Bronchial epithelial cell (primary cell): Measurements from ENCODE around the gene TMEM238. TPM values are rescaled to one million over a fixed set of nuclear protein-coding genes. Genes with fewer than 3 reads are reported as not detected.

Experiments used
- DNase-seq: peaks from one replicate; pipeline ENCODE4 v3.0.0-alpha.2; 2010; ENCODE audit warnings: low read depth
- FAIRE-seq: peaks from 2 replicates; lab custom pipeline; 2011; peaks lifted over from hg19 to GRCh38; lab: Jason Lieb, UNC
- H3K27me3 ChIP-seq: 2 replicates; pipeline ENCODE4 v1.5.1; 2011; ENCODE audit warnings: low read length; ENCODE audit not compliant: control insufficient read depth, insufficient read depth
- H3K36me3 ChIP-seq: 2 replicates; pipeline ENCODE4 v1.5.1; 2011; ENCODE audit warnings: low read length; ENCODE audit not compliant: control insufficient read depth, insufficient read depth
- H3K4me3 ChIP-seq: 2 replicates; pipeline ENCODE4 v1.5.1; 2011; ENCODE audit warnings: mild to moderate bottlenecking, low read depth, low read length, control low read depth
- total RNA-seq: library from RNA; depleted of rRNA; stranded (reverse); fragments of >200 nt; gene quantifications from 2 replicates; pipeline ENCODE4 v1.2.1, GENCODE V29; 2014
- TF ChIP-seq, protein P1 (sequence below): IDR thresholded peaks from 2 replicates; pipeline ENCODE4 v1.5.1; 2011; ENCODE audit warnings: mild to moderate bottlenecking, moderate library complexity, low read length, control low read depth, inconsistent platforms; ENCODE audit not compliant: insufficient read depth, severe bottlenecking

Gene TMEM238
- total RNA-seq, 1 donor from 2014 or later = 10.0 TPM

DNA sequence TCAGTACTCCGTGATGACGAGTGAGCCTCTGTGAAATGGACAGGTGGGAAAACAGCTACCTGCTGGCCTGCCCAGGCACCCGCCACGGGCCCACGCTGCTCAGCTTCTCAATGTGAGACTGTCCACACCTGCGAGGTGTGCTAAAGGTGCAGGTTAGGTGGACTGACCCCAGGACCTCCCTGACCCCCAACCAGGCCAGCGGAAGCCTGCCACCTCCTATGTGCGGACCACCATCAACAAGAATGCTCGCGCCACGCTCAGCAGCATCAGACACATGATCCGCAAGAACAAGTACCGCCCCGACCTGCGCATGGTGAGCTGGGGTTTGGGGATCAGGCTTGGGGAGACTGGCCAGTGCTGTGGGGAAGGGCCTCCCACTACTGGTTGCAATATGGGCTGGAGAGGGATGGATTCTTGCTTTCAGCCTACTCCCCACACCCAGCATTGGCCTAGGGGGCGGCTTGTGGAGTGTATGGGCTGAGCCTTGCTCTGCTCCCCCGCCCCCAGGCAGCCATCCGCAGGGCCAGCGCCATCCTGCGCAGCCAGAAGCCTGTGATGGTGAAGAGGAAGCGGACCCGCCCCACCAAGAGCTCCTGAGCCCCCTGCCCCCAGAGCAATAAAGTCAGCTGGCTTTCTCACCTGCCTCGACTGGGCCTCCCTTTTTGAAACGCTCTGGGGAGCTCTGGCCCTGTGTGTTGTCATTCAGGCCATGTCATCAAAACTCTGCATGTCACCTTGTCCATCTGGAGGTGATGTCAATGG is 3.8 kb upstream of the TMEM238 start:
- Histone ChIP-seq H3K4me3 (no peak overlapping the region), H3K27me3 (no peaks in the 10 kb centered on the region), H3K36me3 (peaks cover 32% of the 10 kb centered on the region)
- TF ChIP-seq, protein P1, sequence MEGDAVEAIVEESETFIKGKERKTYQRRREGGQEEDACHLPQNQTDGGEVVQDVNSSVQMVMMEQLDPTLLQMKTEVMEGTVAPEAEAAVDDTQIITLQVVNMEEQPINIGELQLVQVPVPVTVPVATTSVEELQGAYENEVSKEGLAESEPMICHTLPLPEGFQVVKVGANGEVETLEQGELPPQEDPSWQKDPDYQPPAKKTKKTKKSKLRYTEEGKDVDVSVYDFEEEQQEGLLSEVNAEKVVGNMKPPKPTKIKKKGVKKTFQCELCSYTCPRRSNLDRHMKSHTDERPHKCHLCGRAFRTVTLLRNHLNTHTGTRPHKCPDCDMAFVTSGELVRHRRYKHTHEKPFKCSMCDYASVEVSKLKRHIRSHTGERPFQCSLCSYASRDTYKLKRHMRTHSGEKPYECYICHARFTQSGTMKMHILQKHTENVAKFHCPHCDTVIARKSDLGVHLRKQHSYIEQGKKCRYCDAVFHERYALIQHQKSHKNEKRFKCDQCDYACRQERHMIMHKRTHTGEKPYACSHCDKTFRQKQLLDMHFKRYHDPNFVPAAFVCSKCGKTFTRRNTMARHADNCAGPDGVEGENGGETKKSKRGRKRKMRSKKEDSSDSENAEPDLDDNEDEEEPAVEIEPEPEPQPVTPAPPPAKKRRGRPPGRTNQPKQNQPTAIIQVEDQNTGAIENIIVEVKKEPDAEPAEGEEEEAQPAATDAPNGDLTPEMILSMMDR = no peak
- DNase-seq = no peak
- no peak for FAIRE-seq

DNA sequence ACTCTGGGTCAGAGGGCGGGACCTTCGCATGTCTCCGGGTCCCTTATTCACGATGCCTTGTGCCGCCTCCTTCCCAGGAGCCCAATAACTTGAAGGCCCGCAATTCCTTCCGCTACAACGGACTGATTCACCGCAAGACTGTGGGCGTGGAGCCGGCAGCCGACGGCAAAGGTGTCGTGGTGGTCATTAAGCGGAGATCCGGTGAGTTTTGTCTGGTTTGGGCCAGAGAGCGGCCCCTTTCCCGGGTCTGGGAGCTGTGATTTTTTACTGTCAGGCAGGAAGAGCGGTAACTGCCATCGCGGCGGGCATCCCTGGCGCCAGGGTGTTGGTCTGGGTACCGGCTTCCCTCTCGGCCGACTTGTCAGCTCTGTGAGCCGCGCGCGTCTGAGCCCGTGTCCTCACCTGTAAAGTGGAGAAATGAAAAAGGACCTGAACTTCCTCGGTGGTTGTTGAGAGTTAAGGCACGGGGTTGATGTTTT is 2.4 kb upstream of the TMEM238 start:
- Histone ChIP-seq H3K36me3 (peaks cover 32% of the 10 kb centered on the region), H3K27me3 (no peaks in the 10 kb centered on the region), H3K4me3 (peak overlapping the region; percentile 77)
- TF ChIP-seq, protein P1 = no peak
- FAIRE-seq = no peak
- peak; percentile 26 for DNase-seq

DNA sequence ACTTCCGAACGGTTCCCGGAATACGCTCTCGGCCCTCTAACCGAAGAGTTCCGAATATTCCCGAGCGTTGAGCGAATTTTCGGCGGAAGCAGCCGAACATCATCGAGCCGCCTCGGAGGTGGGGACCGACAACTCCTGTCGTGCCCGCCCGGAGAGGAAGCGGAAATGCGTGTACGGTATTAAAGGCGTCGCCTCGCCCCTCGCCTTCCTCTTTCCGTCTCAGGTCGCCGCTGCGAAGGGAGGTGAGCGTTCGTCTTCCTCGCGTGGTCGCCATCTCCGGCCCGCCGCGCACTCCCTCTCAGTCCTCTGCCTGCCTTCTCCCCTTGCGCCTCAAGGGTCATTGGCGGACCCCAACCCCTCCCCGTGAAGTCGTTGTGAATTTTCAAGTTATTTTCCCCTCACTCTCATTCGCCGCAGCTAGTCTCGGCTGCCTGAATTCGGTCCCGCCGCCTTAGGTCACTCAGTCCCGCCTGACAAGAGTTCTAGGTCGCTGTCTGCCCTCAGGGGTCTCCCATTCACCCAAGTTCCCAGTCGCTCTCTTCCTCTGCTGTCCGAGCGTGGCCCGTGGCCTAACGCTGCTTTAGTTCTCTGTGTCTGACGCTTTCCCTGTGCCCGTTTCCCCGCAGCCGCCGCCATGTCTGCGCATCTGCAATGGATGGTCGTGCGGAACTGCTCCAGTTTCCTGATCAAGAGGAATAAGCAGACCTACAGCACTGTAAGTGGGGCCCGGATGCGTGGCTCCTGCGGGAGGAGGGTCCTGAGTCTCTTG is 1.8 kb upstream of the TMEM238 start, which contains the start of gene RPL28:
Gene RPL28 (plus strand): TSS at position 209 of the 769 bp plus-strand sequence. CDS start 426 bp downstream, at position 635.
- FAIRE-seq = no peak
- TF ChIP-seq, protein P1 = no peak
- DNase-seq = peak; percentile 94
- no peaks in the 10 kb centered on the region for H3K27me3 ChIP-seq
- H3K36me3 ChIP-seq = peaks cover 32% of the 10 kb centered on the region
- H3K4me3 ChIP-seq = peak within 1 kb of the TSS; percentile 77

DNA sequence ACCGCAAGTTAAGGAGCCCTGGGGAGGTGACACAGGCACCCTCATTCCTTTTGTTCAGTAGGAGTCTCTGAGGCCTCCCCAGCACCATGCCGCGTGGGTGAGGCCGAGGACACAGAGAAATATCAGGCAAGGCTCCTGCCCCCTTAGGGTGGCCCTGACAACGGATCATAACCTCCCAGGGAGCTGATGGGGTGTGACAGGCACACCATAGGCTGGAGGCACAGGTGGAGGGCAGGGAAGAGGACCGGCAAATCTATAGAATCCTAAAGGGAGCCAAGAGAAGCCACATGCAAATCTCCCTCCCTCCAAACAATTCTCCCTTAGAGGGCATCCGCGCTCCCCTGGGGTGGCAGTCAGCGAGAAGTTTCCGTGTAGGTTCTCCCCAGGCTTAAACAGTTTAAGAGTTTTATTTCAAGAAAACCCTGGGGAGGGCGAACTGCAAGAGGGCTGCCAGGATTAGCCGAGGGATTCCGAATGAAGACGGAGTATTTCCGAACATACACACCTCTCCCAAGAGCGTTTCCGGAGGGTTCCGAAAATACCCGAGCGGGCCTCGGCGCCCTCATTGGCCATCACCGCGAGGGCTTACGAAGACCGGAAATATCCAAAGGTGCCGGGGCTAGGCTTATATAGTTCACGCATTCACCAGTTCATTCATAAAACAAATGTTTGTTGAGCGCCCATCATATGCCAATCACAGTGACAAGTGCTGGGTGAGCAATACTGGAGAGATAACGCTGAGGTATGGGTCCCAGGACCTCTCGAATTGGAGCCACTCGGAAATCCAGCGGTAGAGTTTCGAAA is 1.0 kb upstream of the TMEM238 start:
- TF ChIP-seq, protein P1 = no peak
- Histone ChIP-seq H3K36me3 (peaks cover 32% of the 10 kb centered on the region), H3K4me3 (peak overlapping the region; percentile 77), H3K27me3 (no peaks in the 10 kb centered on the region)
- FAIRE-seq = no peak
- peak; percentile 92 for DNase-seq

DNA sequence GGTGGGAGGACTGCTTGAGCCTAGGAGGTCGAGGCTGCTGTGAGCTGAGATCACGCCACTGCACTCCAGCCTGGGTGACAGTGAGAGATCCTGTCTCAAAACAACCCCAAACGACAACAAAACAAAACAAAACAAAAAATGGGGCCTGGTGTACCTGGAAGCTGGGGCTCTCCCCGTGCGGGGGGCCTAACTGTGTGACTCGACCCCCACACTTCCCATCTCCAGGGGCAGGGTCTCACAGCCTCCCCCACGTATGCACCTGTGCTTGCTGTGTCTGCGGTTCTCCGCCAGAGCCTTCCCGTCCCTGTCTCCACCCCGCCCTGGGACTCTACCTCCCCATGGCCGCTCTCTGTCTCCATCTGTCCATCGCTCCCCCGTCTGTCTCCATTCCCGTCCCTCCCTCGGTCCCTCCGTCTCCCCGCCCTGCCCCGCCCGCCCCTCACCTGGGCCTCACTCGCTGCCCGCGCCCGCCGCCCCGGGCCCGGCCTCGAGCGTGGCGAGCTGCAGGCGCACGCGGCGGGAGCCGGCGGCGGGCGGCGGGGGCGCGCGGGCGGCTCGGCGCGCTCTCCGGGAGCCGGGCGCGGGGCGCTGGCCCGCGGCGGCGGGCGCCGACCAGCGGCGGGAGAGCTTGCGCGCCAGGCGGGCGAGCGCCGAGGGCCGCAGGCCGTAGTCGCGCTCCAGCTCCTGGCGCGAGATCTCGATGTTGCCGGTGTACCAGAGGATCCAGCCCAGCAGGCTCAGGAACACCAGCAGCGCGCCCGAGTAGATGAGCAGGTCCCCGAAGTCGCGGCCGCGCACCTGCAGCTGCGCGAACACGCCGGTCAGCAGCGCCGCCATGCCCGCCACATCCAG is 587 bp downstream of the TMEM238 start:
- no peaks in the 10 kb centered on the region for H3K27me3 ChIP-seq
- H3K4me3 ChIP-seq = peak overlapping the region; percentile 77
- DNase-seq = peak; percentile 47
- no peak for FAIRE-seq
- peaks cover 19% of the 10 kb centered on the region for H3K36me3 ChIP-seq
- TF ChIP-seq, protein P1 = peak; percentile 22
